ENCODE data around the gene ZDHHC14.
A peak's percentile ranks its signal among the peaks of the same experiment; 100 is the strongest.
"Not testable (repeated sequence)": the region's sequence is repeated elsewhere in the genome, so short reads cannot be mapped to it uniquely, and the experiment has no call there.

Gene ZDHHC14

GRCh38 chr6:157445277-157446009 is 64.5 kb downstream of the ZDHHC14 start:
- DNase-seq, result no peak

DNA sequence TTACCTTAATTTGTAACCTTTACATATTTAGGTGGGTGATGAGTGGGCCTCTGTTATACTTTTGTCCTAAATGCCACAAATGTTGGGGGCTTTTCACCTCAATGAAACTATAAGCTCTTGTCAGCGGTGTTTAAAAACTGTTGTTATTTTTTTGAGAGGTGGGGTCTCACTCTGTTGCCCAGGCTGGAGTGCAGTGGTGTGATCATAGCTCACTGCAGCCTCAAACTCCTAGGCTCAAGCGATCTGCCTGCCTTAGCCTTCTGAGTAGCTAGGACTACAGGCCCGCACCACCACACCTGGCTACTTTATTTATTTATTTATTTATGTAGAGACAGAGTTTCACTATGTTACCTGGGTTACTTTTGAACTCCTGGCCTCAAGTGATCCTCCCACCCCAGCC is 66.7 kb downstream of the ZDHHC14 start:
- DNase-seq, result no peak

DNA sequence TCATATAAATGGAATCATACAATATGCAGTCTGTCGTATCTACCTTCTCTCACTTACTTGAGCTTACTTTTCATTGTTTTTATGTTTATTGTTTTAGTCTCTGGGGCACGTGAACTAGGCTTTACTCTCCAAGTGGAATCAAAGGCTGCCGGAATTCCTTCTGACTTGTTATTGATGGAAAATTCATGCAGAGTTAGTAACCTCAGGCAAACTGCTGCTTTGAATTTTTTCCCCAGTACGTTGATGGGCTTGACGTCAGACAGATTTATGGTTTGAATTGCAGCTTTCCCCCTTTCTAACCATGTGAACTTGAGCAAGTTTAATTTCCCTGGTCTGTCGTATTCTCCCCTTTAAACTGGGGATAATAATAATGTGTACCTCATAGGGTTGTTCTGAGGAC is 68.6 kb downstream of the ZDHHC14 start:
- DNase-seq, result no peak

DNA sequence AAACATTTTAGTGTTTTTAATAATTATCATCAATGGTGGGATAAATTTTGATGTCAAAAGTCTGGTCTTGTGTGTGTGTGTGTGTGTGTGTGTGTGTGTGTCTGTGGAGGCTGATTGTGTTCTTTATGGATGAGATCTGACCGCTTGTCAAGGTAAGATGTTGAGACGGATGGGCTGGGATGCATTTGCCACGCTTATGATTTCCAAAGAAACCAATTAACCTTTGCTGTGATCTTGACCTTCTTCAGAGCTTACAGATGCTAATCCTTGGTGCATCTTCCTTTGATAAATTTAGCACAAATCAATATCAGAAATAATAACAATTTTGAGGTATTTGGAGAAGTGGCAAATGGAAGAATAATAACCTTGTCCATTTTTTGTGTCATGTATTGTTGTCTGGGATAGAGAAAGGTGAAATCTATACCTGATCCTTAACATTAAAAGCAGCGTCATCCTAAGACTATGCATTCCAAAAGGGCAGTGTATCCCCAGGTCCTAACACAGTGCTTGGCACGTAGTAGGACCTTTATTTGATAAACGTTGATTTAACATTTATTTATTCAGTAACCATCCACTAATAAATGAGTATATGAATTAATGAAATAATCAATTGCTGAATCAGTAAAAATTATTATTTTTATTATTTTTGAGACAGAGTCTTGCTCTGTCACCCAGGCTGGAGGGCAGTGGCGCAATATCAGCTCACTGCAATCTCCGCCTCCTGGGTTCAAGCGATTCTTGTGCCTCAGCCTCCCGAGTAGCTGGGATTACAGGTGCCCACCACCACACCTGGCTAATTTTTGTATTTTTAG is 70.1 kb downstream of the ZDHHC14 start:
- no peak for DNase-seq

DNA sequence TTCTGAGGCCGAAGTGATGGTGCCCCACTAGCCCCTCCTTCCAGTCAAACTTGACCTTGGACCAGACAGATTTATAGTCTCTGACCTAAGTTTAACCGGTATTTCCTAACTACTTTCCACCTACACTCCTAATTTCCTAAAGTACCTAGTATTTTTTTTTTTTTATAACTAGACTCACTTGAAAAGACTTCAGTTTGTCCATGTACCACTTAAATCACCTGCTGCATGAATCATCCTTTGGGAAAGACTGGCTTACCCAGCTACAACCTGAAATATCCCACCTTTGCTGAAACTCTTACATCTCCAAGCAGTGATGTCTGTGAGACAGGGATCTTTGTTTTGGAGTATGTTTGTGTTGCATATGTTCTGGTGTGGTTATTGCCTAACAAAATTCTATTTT is 71.1 kb downstream of the ZDHHC14 start:
- no peak for DNase-seq

DNA sequence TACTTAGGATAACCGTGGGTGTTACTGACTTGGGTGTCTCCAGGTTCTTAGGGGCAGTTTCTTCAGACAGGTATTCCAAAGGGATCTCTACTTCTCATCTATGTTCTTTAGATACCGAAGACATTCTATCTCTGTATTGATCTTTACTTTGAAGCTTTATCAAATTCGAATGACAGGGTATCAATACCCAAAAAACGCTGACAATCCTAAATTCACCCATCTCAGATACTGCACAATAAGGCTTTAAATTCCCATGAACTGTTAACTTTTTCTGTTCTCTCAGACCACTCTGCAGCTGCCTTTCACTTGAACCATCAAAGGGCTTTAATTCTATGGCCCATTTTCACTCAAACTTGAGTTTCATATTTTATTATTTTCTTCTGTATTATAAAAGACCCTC is 72.1 kb downstream of the ZDHHC14 start:
- DNase-seq, result no peak

GRCh38 chr6:157453978-157454377 is 73.0 kb downstream of the ZDHHC14 start:
- no peak for DNase-seq

DNA sequence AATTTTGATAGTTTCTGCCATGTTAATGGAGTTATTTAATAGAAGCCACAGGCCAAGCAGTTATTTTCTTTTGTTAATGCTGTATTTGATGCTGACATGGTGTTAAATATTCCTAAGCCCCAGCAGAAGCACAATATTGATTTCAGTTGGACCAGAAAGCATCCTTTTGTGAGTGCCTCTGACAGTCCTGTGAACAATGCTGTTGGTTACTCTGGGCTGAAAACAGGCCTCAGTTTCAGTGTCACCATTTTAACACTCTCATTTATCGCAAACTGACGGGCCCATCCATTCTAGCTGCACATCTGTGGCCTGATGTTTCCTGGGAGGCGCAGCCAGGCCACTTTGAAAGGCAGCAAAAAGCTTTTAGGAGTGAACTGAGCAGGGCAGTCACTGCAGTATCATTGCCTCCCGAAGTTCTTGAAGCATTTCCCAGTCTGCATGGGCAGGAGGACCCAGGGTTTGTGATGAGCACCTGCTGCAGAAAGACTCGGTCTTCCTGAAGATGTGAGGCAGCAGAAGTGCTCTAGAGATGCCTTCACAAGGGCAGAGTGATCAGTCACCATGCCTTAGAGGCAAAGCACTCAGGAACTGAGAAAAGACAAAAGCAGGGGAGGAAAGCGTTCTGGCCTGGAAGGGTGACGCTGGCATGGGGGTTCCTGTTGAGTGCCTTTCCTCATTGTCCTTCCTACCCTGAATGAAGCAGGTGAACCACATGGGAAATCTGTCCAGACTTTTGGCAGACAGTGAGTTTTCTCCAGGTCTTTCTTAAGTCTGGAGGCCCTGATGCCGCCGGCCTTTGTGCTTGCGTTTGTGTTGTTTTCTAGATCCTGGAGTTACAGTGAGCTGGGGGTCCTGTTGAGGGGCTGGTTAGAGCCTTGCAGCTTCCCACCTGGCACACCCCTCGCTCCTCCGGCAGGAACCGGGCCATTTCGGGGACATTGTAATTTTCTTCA is 74.0 kb downstream of the ZDHHC14 start:
- DNase-seq, result no peak

DNA sequence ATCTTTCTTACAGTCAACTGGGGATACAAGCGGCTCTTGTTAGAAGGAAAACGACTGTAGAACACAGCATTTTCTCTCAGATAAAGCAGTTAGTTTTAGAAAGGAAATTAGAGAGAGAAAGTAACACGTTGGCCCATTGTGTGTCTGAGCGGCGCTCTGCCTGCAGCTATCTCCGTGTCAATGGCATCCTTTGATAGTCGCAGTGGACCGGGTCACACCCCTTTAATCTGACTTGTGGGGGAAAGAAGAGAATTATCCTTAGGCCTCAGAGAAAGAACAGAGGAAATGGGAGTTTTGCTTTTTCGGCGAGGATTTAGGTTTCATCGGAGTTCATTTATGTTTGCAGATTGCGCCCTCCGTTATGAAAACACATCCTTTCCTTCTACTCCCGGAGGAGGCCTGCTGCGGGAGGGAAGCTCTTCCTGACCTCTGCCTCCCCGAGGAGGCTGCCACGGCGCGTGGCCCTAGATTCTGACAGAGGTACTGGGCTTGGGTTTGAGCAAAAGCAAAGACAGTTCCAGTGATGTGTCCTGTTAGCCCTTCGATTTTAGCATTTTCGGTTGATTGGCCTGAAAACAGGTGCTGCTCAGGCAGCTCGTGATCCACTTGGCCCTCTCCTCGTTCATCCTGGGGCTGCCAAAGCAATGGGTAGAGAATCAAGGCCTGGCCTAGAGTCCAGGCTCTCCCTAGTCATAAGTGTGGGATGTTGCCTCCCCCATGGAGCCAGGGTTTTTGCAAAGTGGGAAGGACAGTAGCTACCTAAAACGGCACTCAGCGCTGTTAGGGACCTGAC is 74.9 kb downstream of the ZDHHC14 start:
- no peak for DNase-seq

GRCh38 chr6:157456524-157456829 is 75.5 kb downstream of the ZDHHC14 start:
- no peak for DNase-seq

DNA sequence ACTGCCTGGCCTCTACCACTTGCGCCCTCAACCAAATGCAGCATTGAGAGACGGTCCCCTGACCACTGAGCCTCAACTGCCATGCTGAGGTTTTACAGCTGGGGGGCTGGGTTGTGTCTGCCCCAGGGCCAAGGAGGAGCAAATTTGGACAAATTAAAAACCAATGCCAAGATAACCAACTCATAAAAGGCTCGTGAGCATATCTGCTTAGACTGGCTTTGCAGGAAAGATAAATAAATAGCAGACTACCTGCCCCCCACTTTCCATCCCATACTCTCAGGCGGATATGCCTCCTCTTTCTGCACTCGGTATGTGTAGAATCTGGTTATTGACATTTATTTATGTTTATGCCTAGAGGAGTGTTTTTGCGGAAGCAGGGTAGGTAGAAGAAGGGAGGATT is 76.8 kb downstream of the ZDHHC14 start:
- DNase-seq, result no peak

DNA sequence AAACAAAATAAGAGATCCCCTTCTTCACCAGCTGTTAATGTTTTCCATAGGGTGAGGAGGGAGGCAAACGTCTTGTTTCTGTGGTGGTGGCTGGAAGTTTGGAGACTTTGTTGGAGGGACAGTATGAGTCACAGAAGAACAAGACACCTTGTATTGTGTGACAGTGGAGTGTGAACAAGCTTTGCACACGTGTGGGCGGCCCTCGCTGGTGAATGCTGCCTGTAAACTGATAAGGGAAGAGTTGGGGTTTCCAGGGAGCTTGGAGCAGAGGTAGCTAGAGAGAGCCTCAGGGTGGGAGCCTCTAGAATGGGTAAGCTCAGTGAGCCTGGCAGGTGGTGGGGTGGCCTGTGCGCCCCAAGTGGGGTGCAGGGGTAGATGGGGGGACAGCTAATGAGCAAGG is 78.3 kb downstream of the ZDHHC14 start:
- DNase-seq, result no peak

GRCh38 chr6:157460182-157460999 is 79.4 kb downstream of the ZDHHC14 start:
- no peak for DNase-seq

- peak; percentile 15 to 18 for DNase-seq
These were observed 80.3 kb downstream of the ZDHHC14 start for GRCh38 chr6:157461000-157461915.

GRCh38 chr6:157462956-157463742 is 82.2 kb downstream of the ZDHHC14 start:
- DNase-seq, result no peak

- not testable (repeated sequence) for DNase-seq
These were observed 82.7 kb downstream of the ZDHHC14 start for GRCh38 chr6:157463743-157464135.

- DNase-seq, result no peak
These were observed 83.9 kb downstream of the ZDHHC14 start for GRCh38 chr6:157464653-157465535.

DNA sequence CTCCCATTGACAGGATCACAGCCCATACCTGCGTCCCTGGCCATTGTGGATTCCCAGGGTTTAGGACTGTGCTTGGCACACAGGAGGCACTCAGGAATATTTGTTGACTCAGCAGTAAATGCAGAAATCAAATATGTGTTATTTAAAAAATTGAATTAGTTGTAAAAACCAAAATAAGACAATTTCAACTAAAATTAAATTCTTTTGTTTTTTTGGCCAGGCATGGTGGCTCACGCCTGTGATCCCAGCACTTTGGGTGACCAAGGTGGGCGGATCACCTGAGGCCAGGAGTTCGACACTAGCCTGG is 85.3 kb downstream of the ZDHHC14 start:
- DNase-seq, result no peak

GRCh38 chr6:157467339-157467738 is 86.3 kb downstream of the ZDHHC14 start:
- not testable (repeated sequence) for DNase-seq
